Ammon's horn (tissue), 1 donor: ENCODE measurements around the gene TBC1D26.
A peak's percentile ranks its signal among the peaks of the same experiment; 100 is the strongest.
"Not testable (repeated sequence)": the region's sequence is repeated elsewhere in the genome, so short reads cannot be mapped to it uniquely, and the experiment has no call there.

Experiments used
- DNase-seq: peaks from one replicate; pipeline ENCODE4 v3.0.0-alpha.2; 2016; ENCODE audit warnings: low spot score

Gene TBC1D26

DNA sequence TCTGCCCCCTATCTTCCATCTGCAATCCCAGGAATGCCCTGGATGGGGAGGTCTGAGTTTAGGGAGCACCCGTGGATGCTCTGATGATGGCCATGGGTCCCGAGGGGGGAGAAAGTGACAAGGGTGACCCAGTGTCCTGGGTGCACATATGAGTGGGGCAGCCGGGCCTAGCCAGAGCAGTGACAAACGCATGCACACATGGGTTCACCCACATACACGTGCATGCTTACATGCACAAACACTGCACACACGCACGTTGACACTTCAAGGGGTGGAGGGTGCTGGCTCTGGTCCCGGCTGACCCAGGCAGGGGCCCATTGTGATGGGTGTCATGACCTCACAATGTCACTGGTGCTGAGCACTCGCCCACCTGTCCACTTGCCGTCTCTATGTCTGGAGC is at the start of gene TBC1D26:
TBC1D26 (plus strand) TSS at position 384 of the 400 bp plus-strand sequence. CDS start 3,066 bp downstream, outside the sequence.
- not testable (repeated sequence) for DNase-seq

DNA sequence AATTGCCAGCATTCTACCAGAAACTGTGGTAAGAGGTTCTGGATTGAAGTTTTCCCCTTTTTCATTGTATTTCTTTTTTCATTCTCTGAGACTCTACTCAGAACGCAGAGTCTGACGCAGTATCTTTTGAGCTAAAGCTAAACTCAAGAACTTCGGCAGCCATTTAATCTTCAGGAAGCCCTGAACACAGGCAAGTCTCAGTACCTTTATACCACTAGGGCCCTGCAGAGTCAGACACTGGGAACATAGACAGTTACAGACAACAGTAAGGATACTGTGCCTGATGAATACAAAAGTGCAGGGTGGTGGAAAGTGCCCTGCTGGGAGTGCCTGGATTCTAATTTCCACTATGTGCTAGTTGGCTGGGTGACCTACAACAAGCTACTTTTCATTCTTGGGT is 48.9 kb upstream of the TBC1D26 start:
- DNase-seq: not testable (repeated sequence)

- DNase-seq: peak; percentile 79
Observed at GRCh38 chr17:15683824-15684478, 48.1 kb upstream of the TBC1D26 start, which contains the start of gene TRIM16. Gene TRIM16 (minus strand): TSS chr17:15684311. CDS start chr17:15651609, 32,702 bp downstream.

DNA sequence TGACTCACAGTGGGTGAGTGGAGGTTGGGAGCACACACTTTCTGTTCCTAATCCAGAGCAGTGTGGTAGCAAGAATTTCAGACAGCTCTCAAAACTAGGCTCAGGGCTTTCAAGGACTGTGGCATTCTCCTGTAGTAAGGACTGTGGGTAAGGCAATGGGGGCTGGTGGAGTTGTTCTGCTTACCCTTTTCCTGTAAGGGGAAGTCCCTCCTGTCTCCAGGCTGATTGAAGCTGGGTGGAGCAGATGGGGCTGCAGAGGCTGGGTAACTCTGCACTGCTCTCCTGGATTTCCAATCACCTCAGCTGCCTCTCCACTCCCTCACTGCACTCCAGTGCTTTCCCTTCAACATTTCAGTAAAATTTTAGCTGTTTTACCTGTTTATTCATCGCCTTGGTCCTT is 44.6 kb upstream of the TBC1D26 start:
- DNase-seq: not testable (repeated sequence)

DNA sequence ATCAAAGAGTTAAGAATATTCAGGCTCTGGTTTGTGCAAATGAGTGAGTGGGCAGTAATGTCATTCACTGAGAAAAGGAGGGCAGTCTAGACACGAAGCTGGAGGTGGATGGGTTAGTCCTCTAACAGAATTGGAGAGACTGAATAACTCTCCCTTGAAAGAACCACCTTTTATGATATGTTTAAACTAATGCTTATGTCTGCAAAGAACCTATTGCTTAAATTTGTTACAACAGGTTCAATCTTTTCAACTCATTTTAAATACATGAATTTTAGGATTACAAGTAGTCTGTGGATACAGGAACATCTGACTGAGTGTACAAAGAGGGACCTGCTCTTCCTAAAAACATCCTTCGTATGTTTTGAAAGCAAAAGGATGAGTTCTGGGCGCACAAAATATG is 33.1 kb upstream of the TBC1D26 start:
- not testable (repeated sequence) for DNase-seq

- peak; percentile 98 for DNase-seq
Observed at GRCh38 chr17:15699413-15699924, 32.6 kb upstream of the TBC1D26 start, which contains the start of gene ZNF286A. Gene ZNF286A (plus strand): TSS chr17:15699752. CDS start chr17:15700330, 578 bp downstream.

DNA sequence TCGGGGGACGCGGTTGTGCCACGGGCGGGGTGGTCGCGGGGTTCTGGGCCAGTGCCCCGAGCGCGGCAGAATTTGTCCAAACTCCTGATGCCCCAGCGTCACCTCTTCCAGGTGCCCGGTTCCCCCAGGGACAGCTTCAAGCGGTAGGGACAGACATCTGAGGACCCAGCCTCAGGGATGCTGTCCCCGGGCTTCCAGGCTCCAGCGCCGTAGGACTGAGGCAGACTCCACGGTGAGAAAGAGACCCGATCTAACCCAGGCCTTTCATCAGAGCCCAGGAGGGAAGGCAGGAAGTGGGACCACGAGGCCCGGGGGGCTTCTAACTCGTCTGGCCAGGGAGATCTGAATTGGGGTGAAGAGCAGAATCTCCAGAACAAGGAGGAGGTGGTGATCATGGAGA is 32.1 kb upstream of the TBC1D26 start:
- not testable (repeated sequence) for DNase-seq

GRCh38 chr17:15704239-15704638 is 27.8 kb upstream of the TBC1D26 start:
- DNase-seq: not testable (repeated sequence)

GRCh38 chr17:15704813-15705212 is 27.3 kb upstream of the TBC1D26 start:
- DNase-seq: not testable (repeated sequence)

GRCh38 chr17:15708879-15709278 is 23.2 kb upstream of the TBC1D26 start:
- DNase-seq: not testable (repeated sequence)

DNA sequence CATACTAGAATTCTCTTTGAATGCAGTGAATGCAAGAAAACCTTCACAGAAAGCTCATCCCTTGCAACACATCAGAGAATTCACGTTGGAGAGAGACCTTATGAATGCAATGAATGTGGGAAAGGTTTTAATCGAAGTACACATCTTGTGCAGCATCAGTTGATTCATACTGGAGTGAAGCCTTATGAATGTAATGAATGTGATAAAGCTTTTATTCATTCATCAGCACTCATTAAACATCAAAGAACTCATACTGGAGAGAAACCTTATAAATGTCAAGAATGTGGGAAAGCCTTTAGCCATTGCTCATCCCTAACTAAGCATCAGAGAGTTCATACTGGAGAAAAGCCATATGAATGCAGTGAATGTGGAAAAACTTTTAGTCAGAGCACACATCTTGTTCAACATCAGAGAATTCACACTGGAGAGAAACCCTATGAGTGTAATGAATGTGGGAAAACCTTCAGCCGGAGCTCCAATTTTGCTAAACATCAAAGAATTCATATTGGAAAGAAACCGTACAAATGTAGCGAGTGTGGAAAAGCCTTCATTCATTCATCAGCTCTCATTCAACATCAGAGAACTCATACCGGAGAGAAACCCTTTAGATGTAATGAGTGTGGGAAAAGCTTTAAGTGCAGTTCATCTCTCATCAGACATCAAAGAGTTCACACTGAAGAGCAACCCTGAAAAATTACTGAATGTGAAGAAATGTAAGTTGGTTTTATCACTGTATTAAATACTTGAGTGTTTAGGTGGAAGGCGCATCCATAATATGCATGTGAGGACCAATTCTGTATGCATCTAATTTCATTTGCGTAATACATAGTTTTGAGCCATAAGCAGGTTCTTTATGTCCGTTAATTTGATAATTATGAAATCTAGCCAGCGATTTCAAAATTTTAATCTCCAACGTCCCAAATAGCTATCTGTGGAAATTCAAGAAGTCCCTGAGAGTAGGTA is 15.2 kb upstream of the TBC1D26 start:
- DNase-seq: not testable (repeated sequence)

DNA sequence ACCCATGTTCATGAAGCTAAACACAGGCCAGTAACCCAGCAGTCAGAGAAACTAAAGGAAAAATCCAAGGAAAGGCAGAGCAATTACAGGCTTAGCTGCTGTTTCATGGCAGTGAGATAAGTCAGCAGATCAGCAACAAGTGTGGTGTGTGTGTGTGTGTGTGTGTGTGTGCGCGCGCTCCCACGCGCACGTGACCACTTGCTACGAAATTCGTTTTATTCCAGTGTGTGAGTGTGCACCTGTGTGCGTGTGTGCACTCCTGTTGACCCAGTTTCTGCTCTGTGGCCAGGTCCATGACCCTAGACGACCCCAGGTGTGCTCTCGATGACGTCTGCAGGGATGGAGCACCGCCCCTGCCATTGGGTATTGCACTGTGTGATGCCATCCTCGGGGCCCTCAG is 1.5 kb upstream of the TBC1D26 start:
- not testable (repeated sequence) for DNase-seq

DNA sequence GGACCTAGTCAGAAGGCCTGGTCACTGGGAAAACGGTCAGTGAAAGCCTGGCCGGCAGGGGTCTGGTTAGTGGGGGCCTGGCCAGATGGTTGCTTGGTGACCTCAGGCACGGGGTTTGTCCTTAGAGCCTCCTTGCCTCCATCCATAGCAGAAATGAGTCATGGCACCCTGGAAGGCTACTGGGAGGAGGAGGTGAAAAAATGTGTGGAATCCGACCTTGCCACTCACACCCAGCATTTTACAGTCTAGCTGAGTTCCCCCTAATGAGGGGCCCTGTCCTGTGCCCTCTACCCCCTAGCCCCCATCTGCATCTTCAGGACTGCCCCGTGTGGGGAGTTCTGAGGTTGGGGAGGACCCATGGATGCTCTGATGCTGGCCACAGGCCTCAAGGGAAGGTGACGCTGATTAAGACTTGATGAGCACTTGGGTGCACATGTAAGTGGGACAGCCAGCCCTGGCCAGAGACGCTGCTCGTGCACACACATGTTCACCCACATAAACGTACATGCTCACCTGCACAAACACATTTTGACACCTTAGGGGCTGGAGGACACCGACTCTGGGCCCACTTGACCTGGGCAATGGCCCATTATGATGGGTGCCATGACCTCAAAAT is 1.2 kb downstream of the TBC1D26 start:
- not testable (repeated sequence) for DNase-seq

DNA sequence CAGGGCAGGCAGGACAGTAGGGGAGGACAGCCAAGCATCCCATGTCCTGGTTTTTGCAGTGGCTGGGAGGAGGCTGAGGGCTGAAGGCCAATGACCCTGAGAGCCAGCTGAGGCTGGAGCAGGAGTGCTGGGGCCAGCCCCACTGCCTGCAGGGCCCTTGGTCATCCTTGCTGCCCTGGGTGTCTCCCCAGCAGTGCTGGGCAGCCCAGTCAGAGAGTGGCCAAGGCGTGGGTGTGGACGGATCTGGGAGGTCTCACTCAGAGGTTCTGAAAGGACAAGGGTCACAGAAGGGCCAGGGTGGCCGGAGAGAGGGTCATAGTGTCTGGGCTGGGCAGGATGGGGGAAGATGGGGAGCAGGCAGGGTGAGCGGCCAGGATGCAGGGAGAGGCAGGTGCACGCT is 4.5 kb downstream of the TBC1D26 start:
- not testable (repeated sequence) for DNase-seq

DNA sequence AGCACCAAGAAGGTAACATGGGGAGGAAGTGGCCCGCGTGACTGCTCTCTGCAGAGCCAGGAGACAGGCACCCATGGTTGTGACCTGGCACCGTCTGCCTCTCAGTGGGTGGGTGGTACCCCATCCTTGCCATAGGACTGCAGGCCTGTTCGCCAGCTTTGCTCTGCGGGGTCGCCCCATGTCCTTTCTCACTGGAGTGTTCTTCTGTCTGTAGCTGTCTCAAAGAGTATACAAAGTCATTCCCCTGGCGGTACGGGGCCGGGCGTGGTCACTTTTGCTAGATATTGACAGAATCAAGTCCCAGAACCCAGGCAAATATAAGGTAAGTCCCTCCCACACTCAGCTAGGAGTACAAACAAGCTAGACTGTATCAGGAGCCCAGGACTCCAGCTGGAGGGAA is 6.0 kb downstream of the TBC1D26 start:
- DNase-seq: no peak

- not testable (repeated sequence) for DNase-seq
Observed at GRCh38 chr17:15739259-15739658, 7.2 kb downstream of the TBC1D26 start.

GRCh38 chr17:15740041-15740440 is 8.0 kb downstream of the TBC1D26 start:
- DNase-seq: not testable (repeated sequence)

DNA sequence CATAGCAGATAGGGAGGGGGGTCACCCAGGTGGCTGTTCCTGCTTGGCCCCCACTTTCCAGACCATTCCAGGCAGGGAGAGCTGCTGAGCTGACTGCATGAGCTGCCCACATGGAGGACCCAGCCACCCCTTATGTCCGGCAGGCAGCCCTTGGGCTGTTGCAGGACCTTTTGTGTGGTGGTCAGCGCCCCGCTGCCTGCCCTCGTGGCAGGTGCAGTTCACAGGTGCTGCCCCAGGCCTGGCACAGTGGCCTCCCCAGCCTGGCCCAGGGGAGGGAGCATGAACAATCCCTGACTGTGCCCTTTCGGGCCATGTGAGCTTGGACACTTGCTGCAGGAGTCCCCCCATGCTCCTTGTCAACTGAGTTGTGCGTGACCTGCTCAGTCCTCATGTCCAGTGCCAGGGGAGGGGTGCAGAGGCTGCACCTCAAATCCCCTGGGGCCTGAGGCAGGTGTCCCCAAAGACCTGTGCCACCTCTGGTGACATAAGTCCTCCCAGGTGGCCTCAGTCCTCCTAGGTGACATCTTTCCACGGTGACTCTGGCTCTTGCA is 8.6 kb downstream of the TBC1D26 start:
- no peak for DNase-seq

DNA sequence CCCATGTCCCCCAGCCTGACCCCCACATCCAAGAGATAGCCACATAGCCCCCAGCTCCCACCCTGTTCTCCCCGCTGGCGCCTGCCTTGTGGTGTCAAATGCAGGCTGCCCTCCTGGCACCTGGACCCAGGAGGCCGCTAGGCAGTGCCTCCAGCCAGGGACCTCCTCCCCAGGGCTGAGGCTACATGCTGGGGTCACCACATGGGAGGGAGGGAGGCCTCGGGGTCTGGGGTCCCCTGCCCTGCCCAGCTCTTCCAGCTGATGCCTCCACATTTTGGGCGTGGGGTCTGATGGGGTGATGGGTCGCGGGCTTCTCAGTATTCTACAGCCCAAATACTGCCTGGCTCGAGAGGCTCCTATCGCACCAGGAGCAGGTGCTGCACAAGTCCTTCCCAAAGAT is 9.5 kb downstream of the TBC1D26 start:
- no peak for DNase-seq

DNA sequence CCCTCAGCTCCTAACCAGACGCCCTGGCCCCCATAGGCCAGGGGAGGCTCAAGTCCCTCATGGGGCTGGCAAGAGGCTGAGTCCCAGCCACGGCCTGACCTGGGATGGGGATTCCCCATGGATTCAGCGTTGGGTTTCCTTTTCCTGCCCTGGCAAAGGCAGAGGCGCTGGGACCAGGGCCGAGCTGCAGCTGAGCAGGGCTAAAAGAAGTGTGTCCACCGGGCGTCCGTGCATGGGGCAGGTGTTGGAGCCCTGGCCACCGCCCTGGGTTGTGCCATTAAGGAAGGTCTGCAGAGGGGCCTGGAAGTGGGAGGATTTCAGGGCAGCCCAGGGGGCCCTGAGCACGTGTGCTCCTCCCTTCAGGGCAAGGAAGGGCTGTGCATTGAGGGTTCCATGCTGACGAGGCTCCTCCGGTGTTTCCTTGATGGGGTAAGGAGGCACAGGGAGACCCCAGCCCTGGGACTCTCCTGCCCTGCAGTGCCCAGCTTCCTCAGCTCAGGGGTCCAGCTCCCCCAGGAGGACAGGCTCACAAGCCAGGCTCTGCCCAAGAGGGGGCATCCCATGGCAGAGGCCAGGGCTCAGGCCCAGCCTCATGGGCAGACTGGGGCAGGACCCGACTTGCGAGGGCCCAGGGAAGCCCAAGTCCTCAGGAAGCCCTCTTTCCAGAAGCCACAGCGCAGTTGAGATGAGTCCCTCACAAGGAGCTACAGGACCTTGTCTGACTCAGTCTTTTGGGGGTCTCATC is 10.1 kb downstream of the TBC1D26 start:
- DNase-seq: no peak

DNA sequence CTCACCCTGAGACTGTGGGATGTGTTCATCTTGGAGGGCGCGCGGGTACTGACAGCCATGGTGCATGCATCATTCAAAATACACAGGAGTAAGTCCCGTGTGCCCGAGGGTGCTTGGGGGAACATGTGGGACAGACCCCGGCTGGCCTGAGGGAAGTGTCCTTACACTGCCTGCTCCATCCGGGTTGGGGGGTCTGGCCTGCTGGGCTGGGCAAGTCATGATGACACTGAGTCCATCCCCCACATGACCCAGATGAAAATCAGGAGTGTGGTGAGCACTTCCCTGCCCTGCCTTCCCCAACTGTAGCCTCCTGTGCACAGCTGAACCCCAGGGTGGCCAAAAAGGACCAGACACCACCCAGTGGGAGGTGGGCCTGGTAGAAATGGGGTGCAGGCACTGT is 10.8 kb downstream of the TBC1D26 start:
- no peak for DNase-seq
